HUES6 (cell line): ENCODE data around the gene USP32.

Experiments used
- H3K27ac ChIP-seq: 2 replicates; pipeline ENCODE4 v1.7.0; 2013; ENCODE audit warnings: low read depth, mild to moderate bottlenecking, low read length, inconsistent platforms
- H3K27me3 ChIP-seq: 2 replicates; pipeline ENCODE4 v1.6.1; 2013; ENCODE audit warnings: low read length; ENCODE audit not compliant: control insufficient read depth, insufficient read depth
- H3K36me3 ChIP-seq: 2 replicates; pipeline ENCODE4 v1.6.1; 2013; ENCODE audit warnings: low read length; ENCODE audit not compliant: control insufficient read depth, insufficient read depth
- H3K4me1 ChIP-seq: 2 replicates; pipeline ENCODE4 v1.6.1; 2013; ENCODE audit warnings: low read length; ENCODE audit not compliant: control insufficient read depth, insufficient read depth
- H3K4me3 ChIP-seq: 2 replicates; pipeline ENCODE4 v1.5.1; 2013; ENCODE audit warnings: low read depth, low read length
- H3K9ac ChIP-seq: one replicate; pipeline ENCODE4 v1.6.1; 2013; ENCODE audit warnings: mild to moderate bottlenecking, low read length
- H3K9me3 ChIP-seq: 2 replicates; pipeline ENCODE4 v1.6.1; 2013; ENCODE audit warnings: low read depth, low read length; ENCODE audit not compliant: control insufficient read depth, insufficient read depth

Gene USP32

DNA sequence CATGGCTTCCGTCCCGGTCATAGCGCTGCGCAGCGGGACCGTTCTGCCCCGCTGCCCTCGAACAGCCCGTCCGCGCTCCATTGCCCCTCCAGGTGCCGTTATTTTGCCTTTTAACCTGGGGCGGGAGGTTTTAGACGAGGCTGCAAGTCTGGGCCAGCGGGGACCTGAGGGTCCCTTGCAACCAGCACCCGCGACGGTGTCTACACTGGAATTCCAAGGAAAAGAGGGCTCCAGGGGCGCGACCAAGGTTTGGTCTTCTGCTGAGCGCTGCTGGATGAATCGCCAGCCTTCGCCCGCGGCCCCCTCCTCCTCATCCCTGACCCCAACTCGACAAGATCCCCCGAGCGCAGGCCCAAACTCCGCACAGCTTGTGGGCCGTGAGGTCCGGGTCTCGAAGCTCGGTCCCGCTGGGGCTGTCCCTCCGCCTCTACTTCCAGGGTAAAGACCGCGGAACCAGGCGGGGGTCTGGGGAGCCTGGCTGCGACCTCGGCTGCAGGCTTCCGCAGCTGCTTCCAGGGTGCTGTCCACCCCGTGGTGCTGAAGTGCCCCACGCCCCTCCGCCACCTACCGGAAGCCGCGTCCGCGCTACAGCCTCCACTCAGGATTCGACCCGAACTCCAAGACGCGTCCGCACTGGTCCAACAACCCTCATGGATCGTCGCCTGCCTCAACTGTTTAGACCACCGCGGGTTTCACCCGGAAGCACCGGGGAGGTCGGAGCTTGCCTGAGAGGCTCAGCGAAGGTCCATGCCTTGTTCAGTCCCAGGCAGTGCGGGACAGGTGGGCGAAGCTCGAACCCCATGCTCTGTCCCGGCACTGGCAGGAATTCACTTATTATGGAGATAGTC, 252.3 kb downstream of the USP32 start:
- no peak overlapping the region for H3K9ac ChIP-seq
- no peaks in the 10 kb centered on the region for H3K9me3 ChIP-seq
- no peak overlapping the region for H3K27ac ChIP-seq
- peak overlapping the region; percentile 46 for H3K4me3 ChIP-seq
- H3K36me3 ChIP-seq, result no peaks in the 10 kb centered on the region
- H3K4me1 ChIP-seq, result peaks cover 26% of the 10 kb centered on the region
- peaks cover 89% of the 10 kb centered on the region for H3K27me3 ChIP-seq

DNA sequence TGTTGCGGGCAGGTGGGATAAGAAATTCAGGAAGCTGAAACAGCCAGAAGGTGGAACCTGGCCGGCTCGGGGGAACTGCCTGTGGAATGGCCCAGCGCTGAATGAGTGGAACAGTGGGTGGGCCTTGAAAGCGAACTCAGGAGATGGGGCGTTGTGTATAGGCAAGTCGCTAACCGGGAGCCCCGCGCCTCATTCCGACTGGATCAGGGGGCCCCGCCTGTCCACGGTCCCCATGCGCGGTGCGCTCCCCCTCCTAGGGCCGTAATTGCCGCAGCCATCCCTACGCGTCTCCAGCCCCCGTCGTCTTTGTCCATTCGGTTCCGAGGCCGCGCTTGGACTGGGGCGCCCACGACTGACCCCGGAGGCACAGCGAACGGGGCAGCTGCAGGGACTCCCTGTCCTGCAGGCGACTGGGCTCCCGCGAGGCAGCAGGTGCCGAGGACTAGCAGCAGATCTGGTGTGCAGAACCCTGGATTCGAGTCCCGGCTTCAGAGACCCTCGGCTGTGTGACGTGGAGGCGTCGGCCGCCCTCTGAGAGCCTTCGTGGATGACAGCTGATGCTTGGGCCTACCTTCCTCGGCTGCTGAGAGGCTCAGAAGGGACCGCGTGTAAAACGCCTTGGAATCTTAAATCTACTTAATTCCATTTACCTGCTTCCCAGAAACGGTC, 253.0 kb downstream of the USP32 start:
- Histone ChIP-seq H3K36me3 (no peaks in the 10 kb centered on the region), H3K9me3 (no peaks in the 10 kb centered on the region), H3K4me1 (peaks cover 25% of the 10 kb centered on the region), H3K27ac (no peak overlapping the region), H3K27me3 (peaks cover 88% of the 10 kb centered on the region), H3K4me3 (peak overlapping the region; percentile 46), H3K9ac (no peak overlapping the region)

DNA sequence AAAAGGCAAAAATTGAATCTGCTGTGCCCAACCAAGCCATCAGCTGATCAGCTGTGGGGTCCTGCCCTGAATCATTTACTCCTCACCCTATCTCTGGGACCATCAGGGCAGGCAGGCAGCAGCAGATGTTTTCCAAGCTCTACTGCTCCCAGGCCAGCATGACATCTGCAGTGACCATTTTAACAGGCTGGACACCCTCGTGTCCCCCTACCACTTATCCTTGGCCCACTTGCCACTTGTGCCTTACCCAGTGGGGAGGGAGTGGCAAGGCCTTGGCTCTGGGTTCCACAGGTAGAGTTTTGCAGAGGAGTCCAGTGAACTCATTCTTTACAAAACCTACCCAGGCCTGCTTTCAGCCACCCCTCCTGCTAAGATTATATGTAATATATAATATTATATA, 254.2 kb downstream of the USP32 start:
- H3K9me3 ChIP-seq, result no peaks in the 10 kb centered on the region
- no peak overlapping the region for H3K4me3 ChIP-seq
- peaks cover 20% of the 10 kb centered on the region for H3K4me1 ChIP-seq
- H3K9ac ChIP-seq, result no peak overlapping the region
- no peak overlapping the region for H3K27ac ChIP-seq
- H3K36me3 ChIP-seq, result no peaks in the 10 kb centered on the region
- peaks cover 80% of the 10 kb centered on the region for H3K27me3 ChIP-seq

DNA sequence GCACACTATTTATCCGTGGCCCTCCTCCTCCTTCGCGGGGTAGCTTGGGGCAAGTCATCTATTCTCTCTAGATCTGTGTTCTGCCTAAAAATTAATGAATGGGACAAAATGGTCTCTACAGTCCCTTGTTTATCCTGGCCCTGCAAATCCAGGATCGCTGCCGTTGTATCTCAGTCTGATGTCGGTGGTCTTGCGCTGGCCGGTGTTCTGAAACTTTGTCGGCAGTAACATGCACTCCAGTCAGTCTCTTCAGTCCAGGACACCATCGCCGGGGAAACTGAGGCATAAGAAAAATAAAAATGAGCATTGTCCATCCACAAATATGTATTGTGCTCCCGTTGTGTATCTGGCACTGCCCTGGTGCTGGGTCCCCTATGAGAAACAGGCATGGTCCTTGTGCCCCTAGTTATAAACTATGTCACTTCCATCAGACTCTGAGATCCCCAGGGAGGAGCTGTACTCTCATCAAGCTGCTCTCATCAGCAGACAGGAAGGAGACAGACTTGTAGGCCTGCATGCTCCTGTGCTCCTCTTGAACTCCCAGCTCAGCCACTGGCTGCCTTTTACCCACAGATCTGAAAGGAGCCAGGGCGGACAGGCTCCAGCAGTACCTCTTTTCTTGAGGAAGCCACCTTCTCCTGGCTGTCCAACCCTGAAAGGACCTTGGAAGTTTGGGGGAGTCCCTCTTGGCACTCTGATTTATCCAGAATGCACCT, 255.8 kb downstream of the USP32 start:
- Histone ChIP-seq H3K27ac (no peak overlapping the region), H3K4me3 (peak overlapping the region; percentile 84), H3K9ac (no peak overlapping the region)

DNA sequence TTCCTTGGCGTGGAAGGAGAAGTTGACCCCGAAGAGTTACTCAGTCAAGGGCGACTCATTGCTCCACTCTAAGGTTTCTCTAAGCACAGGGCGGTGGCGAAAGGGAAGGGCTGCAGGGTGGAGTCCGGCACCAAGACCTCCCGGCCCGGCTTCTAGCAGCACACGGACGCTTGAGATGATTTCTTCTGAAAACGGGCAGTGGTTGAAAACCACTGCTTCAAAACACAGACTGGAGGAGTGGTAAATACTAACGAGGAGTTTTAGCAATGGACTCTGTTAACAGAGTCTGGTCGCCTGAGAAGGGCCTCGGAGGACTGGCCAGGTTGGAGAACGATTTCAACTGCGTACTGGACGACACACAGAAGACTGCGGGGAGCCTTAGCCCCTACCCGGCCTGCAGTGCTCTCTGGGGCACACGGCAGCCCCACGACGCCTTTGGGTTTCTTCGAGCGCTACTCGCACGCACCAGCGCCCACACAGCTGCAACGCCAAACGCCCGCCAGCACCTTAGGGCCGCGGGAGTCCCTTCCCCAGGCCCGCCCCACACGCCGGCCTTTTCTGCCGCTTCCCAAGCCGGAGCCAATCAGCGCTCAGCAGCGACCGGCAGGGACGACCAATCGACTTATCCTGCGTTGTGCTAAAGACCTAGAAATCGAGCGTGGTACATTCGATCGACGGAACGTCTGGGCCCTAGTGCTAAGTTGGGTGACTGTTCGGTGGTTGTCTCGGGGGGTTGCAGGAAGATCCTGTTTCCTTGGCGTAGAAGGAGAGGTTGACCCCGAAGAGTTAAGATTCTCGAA, 256.6 kb downstream of the USP32 start:
- no peak overlapping the region for H3K27ac ChIP-seq

More for the DNA sequence above, 255.8 kb downstream of the USP32 start:
- H3K27me3 ChIP-seq, result peaks cover 65% of the 10 kb centered on the region
- no peaks in the 10 kb centered on the region for H3K36me3 ChIP-seq
- H3K9me3 ChIP-seq, result no peaks in the 10 kb centered on the region
- peaks cover 7% of the 10 kb centered on the region; the same call in 1 of the 2 replicates for H3K4me1 ChIP-seq

DNA sequence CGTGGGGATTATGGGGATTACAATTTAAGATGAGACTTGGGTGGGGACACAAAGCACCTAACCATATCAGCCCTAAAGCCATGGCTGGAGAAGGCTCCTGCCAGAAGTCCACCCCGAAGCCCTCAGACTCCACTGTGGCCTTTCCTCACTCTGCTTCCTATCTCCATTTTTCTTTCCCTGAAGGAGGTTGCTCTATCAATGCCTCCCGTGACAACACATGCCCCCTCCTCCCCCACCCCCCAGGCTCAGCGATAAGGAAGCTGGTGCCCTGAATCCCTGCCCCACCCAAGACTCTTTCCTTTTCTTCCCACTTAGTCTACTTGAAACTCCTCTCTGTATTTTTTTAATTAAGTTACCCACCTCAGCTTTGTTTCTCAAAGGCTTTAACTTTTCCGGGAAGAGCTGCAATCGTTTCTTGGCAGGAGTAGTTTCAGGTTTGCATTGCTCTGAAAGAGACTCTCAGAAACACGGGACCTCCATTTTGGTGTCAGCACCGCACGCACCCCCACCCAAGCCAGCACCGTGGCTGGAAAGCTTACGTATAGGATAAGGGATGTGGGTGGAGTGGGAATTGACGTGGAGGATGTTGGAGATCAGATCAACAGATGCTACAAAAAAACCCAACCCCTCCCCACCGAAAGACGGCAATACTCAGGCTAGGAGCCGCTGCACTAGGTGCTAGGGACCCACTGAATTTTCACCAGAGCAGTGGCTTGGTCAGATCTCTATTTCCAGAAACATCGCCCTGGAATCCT, 257.4 kb downstream of the USP32 start:
- no peaks in the 10 kb centered on the region for H3K36me3 ChIP-seq
- peaks cover 50% of the 10 kb centered on the region for H3K27me3 ChIP-seq
- peak overlapping the region; percentile 84 for H3K4me3 ChIP-seq
- H3K27ac ChIP-seq, result no peak overlapping the region
- no peaks in the 10 kb centered on the region for H3K9me3 ChIP-seq
- peaks cover 4% of the 10 kb centered on the region; the same call in 1 of the 2 replicates for H3K4me1 ChIP-seq
- peak overlapping the region; percentile 40 for H3K9ac ChIP-seq

More for the DNA sequence above, 256.6 kb downstream of the USP32 start:
- H3K9ac ChIP-seq, result peak overlapping the region; percentile 40
- no peaks in the 10 kb centered on the region for H3K9me3 ChIP-seq
- H3K36me3 ChIP-seq, result no peaks in the 10 kb centered on the region
- peaks cover 58% of the 10 kb centered on the region for H3K27me3 ChIP-seq
- peak overlapping the region; percentile 84 for H3K4me3 ChIP-seq
- H3K4me1 ChIP-seq, result peaks cover 4% of the 10 kb centered on the region; the same call in 1 of the 2 replicates

DNA sequence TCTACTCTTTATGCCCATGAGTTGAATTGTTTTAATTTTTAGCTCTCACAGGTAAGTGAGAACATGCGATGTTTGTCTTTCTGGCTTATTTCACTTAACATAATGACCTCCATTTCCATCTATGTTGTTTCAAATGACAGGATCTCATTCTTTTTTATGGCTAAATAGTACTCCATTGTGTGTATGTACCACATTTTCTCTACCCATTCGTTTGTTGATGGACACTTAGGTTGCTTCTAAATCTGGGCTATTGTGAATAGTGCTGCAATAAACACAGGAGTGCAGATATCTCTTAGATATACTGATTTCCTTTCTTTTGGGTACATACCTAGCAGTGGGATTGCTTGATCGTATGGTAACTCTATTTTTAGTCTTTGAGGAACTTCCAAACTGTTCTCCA, 261.5 kb downstream of the USP32 start:
- Histone ChIP-seq H3K4me3 (no peak overlapping the region), H3K36me3 (no peaks in the 10 kb centered on the region), H3K9me3 (no peaks in the 10 kb centered on the region), H3K4me1 (no peaks in the 10 kb centered on the region), H3K9ac (no peak overlapping the region), H3K27me3 (peaks cover 24% of the 10 kb centered on the region), H3K27ac (no peak overlapping the region)

DNA sequence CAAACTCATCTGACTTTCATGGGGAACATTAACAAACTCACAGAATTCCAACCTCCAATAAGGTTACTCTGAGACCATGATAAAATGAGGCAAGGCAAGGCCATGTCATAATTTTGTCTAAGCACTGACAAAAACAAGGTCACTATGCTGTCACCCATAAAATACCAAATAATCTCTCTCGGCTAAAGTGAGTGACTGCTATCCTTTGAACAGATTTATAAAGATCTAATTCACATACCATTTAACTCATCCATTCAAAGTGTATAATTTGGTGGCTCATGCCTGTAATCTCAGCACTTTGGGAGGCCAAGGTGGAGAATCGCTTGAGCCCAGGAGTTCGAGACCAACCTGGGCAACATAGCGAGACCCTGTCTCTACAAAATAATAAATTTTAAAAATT, 262.8 kb downstream of the USP32 start:
- H3K4me1 ChIP-seq, result no peaks in the 10 kb centered on the region
- H3K4me3 ChIP-seq, result no peak overlapping the region
- H3K27ac ChIP-seq, result no peak overlapping the region
- H3K9me3 ChIP-seq, result no peaks in the 10 kb centered on the region
- peaks cover 15% of the 10 kb centered on the region for H3K27me3 ChIP-seq
- H3K36me3 ChIP-seq, result no peaks in the 10 kb centered on the region
- H3K9ac ChIP-seq, result no peak overlapping the region
